Activated T-helper 9 cell treated with anti-CD3 and anti-CD28 coated beads, Interleukin-2, amount 50 U/mL, for 16 hours (primary cell): ENCODE results near the gene SMARCD3.
A peak's percentile ranks its signal among the peaks of the same experiment; 100 is the strongest.

Source experiments
- DNase-seq: peaks from one replicate; pipeline ENCODE4 v3.0.0-alpha.2; 2020; ENCODE audit warnings: low read depth

The SMARCD3 gene

GRCh38 chr7:151236406-151236805 is 12.1 kb downstream of the SMARCD3 start:
- no peak for DNase-seq

- no peak for DNase-seq
Measured at GRCh38 chr7:151235091-151235787, 13.3 kb downstream of the SMARCD3 start.

GRCh38 chr7:151233804-151234203 is 14.7 kb downstream of the SMARCD3 start:
- no peak for DNase-seq

- peak; percentile 67 for DNase-seq
Measured at GRCh38 chr7:151232917-151233701, 15.4 kb downstream of the SMARCD3 start.

- peak; percentile 86 for DNase-seq
Measured at GRCh38 chr7:151232091-151232916, 16.2 kb downstream of the SMARCD3 start, which contains the start of gene CHPF2. CHPF2 (plus strand) TSS chr7:151232483; CDS start chr7:151234012, 1,529 bp downstream.

- DNase-seq = no peak
Measured at GRCh38 chr7:151231080-151231479, 17.4 kb downstream of the SMARCD3 start.

GRCh38 chr7:151229249-151229648 is 19.2 kb downstream of the SMARCD3 start:
- no peak for DNase-seq

- DNase-seq = no peak
Measured at GRCh38 chr7:151228024-151228866, 20.2 kb downstream of the SMARCD3 start.

- peak; percentile 97 for DNase-seq
Measured at GRCh38 chr7:151226875-151227782, 21.4 kb downstream of the SMARCD3 start, which contains the start of gene ABCF2. ABCF2 (minus strand) TSS chr7:151227205; CDS start chr7:151226458, 747 bp downstream.

- DNase-seq = no peak
Measured at GRCh38 chr7:151226560-151226874, 22.0 kb downstream of the SMARCD3 start.

GRCh38 chr7:151225948-151226510 is 22.5 kb downstream of the SMARCD3 start:
- no peak for DNase-seq

GRCh38 chr7:151223728-151224127 is 24.8 kb downstream of the SMARCD3 start:
- no peak for DNase-seq

GRCh38 chr7:151218170-151218569 is 30.3 kb downstream of the SMARCD3 start:
- no peak for DNase-seq

- DNase-seq = no peak
Measured at GRCh38 chr7:151215396-151215795, 33.1 kb downstream of the SMARCD3 start.

GRCh38 chr7:151213826-151214225 is 34.7 kb downstream of the SMARCD3 start:
- DNase-seq = no peak

- no peak for DNase-seq
Measured at GRCh38 chr7:151212626-151213025, 35.9 kb downstream of the SMARCD3 start.

- DNase-seq = no peak
Measured at GRCh38 chr7:151211155-151211772, 37.2 kb downstream of the SMARCD3 start.

GRCh38 chr7:151210087-151210854 is 38.2 kb downstream of the SMARCD3 start, which contains the start of gene H2BK1:
H2BK1 (minus strand) TSS chr7:151210488; CDS start chr7:151210318, 170 bp downstream.
- no peak for DNase-seq

- no peak for DNase-seq
Measured at GRCh38 chr7:151209588-151209987, 38.9 kb downstream of the SMARCD3 start.
